H1 (cell line): Measurements from ENCODE around the gene RCSD1. TPM values are rescaled to one million over a fixed set of nuclear protein-coding genes. Genes with fewer than 3 reads are reported as not detected.

Source experiments
- CTCF ChIA-PET: fragments of 300-600 bp; sonication (Branson Sonifier 250); formaldehyde crosslinking; loops from one replicate; lab custom pipeline; 2021; ENCODE audit not compliant: partially characterized antibody; lab: Charles Lee
- POLR2A ChIA-PET: fragments of 300-600 bp; sonication (Branson Sonifier 250); formaldehyde crosslinking; loops from one replicate; lab custom pipeline; 2021; ENCODE audit warnings: inconsistent platforms; ENCODE audit not compliant: partially characterized antibody; lab: Charles Lee
- DNase-seq, 2 experiments: peaks; one replicate each; pipeline versions ENCODE4 v3.0.0 to v3.0.0-alpha.2; 2010 to 2022; ENCODE audit warnings: low spot score in 2 of 2, low read depth in 1 of 2, mixed read lengths in 1 of 2
- FAIRE-seq: peaks from 2 replicates; lab custom pipeline; 2011; peaks lifted over from hg19 to GRCh38; lab: Jason Lieb, UNC
- H2AFZ ChIP-seq: 2 replicates; pipeline ENCODE4 v1.8.1; 2012; ENCODE audit warnings: low read length, inconsistent platforms
- H2AK5ac ChIP-seq: 2 replicates; pipeline ENCODE4 v1.6.1; 2013; ENCODE audit warnings: low read depth, low read length
- H2BK120ac ChIP-seq: replicated peaks from 2 replicates; pipeline ENCODE3; 2013; ENCODE audit warnings: low read depth, low read length, inconsistent platforms
- H2BK12ac ChIP-seq: 2 replicates; pipeline ENCODE4 v1.6.1; 2013; ENCODE audit warnings: low read depth, low read length
- H2BK15ac ChIP-seq: 2 replicates; pipeline ENCODE4 v1.6.1; 2013; ENCODE audit warnings: low read length
- H2BK20ac ChIP-seq: 2 replicates; pipeline ENCODE4 v1.6.1; 2013; ENCODE audit warnings: low read length
- H2BK5ac ChIP-seq: 2 replicates; pipeline ENCODE4 v1.6.1; 2013; ENCODE audit warnings: low read depth, low read length
- H3K14ac ChIP-seq: 2 replicates; pipeline ENCODE4 v1.6.1; 2013; ENCODE audit warnings: inconsistent platforms; ENCODE audit not compliant: insufficient read length
- H3K18ac ChIP-seq: 2 replicates; pipeline ENCODE4 v1.6.1; 2013; ENCODE audit warnings: low read length; ENCODE audit errors: extremely low read depth
- H3K23ac ChIP-seq: 2 replicates; pipeline ENCODE4 v1.6.1; 2013; ENCODE audit warnings: inconsistent platforms; ENCODE audit not compliant: insufficient read length
- H3K23me2 ChIP-seq: 2 replicates; pipeline ENCODE4 v1.6.1; 2013; ENCODE audit warnings: low read depth, low read length
- H3K27ac ChIP-seq: 2 replicates; pipeline ENCODE4 v1.6.1; 2011; ENCODE audit warnings: low read depth, low read length, inconsistent platforms
- H3K27me3 ChIP-seq, 4 experiments: replicated peaks in 1 of 4; 1 replicate in 1 of 4; 2 replicates in 3 of 4; pipeline versions ENCODE4 v1.6.1 to v1.8.1; 2011 to 2013; ENCODE audit warnings: low read length in 3 of 4, mild to moderate bottlenecking in 3 of 4, inconsistent platforms in 2 of 4, mixed read lengths in 2 of 4, moderate library complexity in 1 of 4; ENCODE audit not compliant: control insufficient read depth in 3 of 4, insufficient read depth in 3 of 4; ENCODE audit errors: extremely low read depth in 1 of 4
- H3K36me3 ChIP-seq, 4 experiments: 2 replicates each; pipeline versions ENCODE4 v1.6.1 to v1.8.1; 2011 to 2013; ENCODE audit warnings: mild to moderate bottlenecking in 4 of 4, low read length in 3 of 4, moderate library complexity in 2 of 4, control low read depth in 1 of 4, inconsistent platforms in 1 of 4; ENCODE audit not compliant: insufficient read depth in 4 of 4, control insufficient read depth in 2 of 4
- H3K4ac ChIP-seq: replicated peaks from 2 replicates; pipeline ENCODE3; 2013; ENCODE audit warnings: low read length, low read depth, mixed read lengths, inconsistent platforms; ENCODE audit not compliant: insufficient read length
- H3K4me1 ChIP-seq, 4 experiments: replicated peaks in 1 of 4; 1 replicate in 1 of 4; 2 replicates in 3 of 4; pipeline versions ENCODE4 v1.6.1 to v1.8.1; 2011 to 2013; ENCODE audit warnings: low read length in 3 of 4, inconsistent platforms in 2 of 4, mixed read lengths in 1 of 4; ENCODE audit not compliant: insufficient read depth in 4 of 4, control insufficient read depth in 3 of 4
- H3K4me2 ChIP-seq, 2 experiments: 2 replicates each; pipeline versions ENCODE4 v1.6.1 to v1.8.1; 2011 to 2013; ENCODE audit warnings: low read depth in 2 of 2, low read length in 2 of 2, control low read depth in 1 of 2, inconsistent platforms in 1 of 2, mild to moderate bottlenecking in 1 of 2; ENCODE audit not compliant: insufficient read depth in 1 of 2
- H3K4me3 ChIP-seq, 4 experiments: fragments of 200-600, 300-600 bp in 1 of 4; sonication (generic), shearing (Covaris generic), sonication (Bioruptor Twin) in 1 of 4; 2 replicates each; pipeline versions ENCODE4 v1.5.1 to v1.8.1; 2011 to 2016; ENCODE audit warnings: low read length in 4 of 4, low read depth in 3 of 4, control low read depth in 2 of 4, inconsistent platforms in 2 of 4, mild to moderate bottlenecking in 2 of 4, mixed read lengths in 1 of 4, moderate library complexity in 1 of 4; ENCODE audit not compliant: insufficient read depth in 2 of 4; ENCODE audit errors: extremely low read depth in 1 of 4
- H3K56ac ChIP-seq: replicated peaks from 2 replicates; pipeline ENCODE3; 2013; ENCODE audit warnings: low read depth, mild to moderate bottlenecking, mixed read lengths, low read length, inconsistent platforms; ENCODE audit not compliant: insufficient read length
- H3K79me1 ChIP-seq: 2 replicates; pipeline ENCODE4 v1.6.1; 2013; ENCODE audit warnings: low read depth, low read length, control low read depth
- H3K79me2 ChIP-seq, 2 experiments: 2 replicates each; pipeline versions ENCODE4 v1.6.1 to v1.8.1; 2012 to 2013; ENCODE audit warnings: low read length in 2 of 2, mild to moderate bottlenecking in 2 of 2, inconsistent platforms in 1 of 2; ENCODE audit not compliant: insufficient read depth in 2 of 2, control insufficient read depth in 1 of 2
- H3K9ac ChIP-seq, 4 experiments: replicated peaks in 1 of 4; 1 replicate in 1 of 4; 2 replicates in 3 of 4; pipeline versions ENCODE4 v1.6.1 to v1.8.1; 2011 to 2013; ENCODE audit warnings: low read depth in 3 of 4, low read length in 3 of 4, control low read depth in 2 of 4, mild to moderate bottlenecking in 2 of 4, moderate library complexity in 2 of 4, inconsistent platforms in 1 of 4; ENCODE audit errors: extremely low read depth in 1 of 4
- H3K9me3 ChIP-seq, 2 experiments: 2 replicates each; pipeline versions ENCODE4 v1.6.1 to v1.8.1; 2012 to 2013; ENCODE audit warnings: mild to moderate bottlenecking in 2 of 2, moderate library complexity in 2 of 2, control low read depth in 1 of 2, inconsistent platforms in 1 of 2, low read depth in 1 of 2, low read length in 1 of 2, mixed read lengths in 1 of 2; ENCODE audit not compliant: insufficient read depth in 2 of 2
- H4K20me1 ChIP-seq, 2 experiments: replicated peaks in 1 of 2; 2 replicates each; pipeline versions ENCODE3 to v1.8.1; 2011 to 2013; ENCODE audit warnings: inconsistent platforms in 2 of 2, low read length in 2 of 2, mild to moderate bottlenecking in 1 of 2; ENCODE audit not compliant: insufficient read depth in 2 of 2, control insufficient read depth in 1 of 2
- H4K5ac ChIP-seq: 2 replicates; pipeline ENCODE4 v1.6.1; 2013; ENCODE audit warnings: low read length, low read depth, mixed read lengths, inconsistent platforms; ENCODE audit not compliant: insufficient read length
- H4K8ac ChIP-seq: 2 replicates; pipeline ENCODE4 v1.8.0; 2013; ENCODE audit warnings: mild to moderate bottlenecking, moderate library complexity, low read length, inconsistent platforms; ENCODE audit not compliant: insufficient read depth; ENCODE audit errors: extremely low read depth
- H4K91ac ChIP-seq: replicated peaks from 2 replicates; pipeline ENCODE3; 2013; ENCODE audit warnings: low read length, mixed read lengths, inconsistent platforms; ENCODE audit not compliant: insufficient read length
- CBX5 ChIP-seq: fragments of 300-800, 300-1000 bp; sonication (generic); IDR thresholded peaks from 2 replicates; pipeline ENCODE4 v1.7.1; 2016; ENCODE audit warnings: antibody characterized with exemption, low read length, low read depth
- CEBPB ChIP-seq: IDR thresholded peaks from 2 replicates; pipeline ENCODE4 v1.6.1; 2012; ENCODE audit warnings: low read depth, low read length
- FOSL1 ChIP-seq: IDR thresholded peaks from 2 replicates; pipeline ENCODE4 v1.6.1; 2011; ENCODE audit warnings: mild to moderate bottlenecking, low read depth, low read length, moderate library complexity; ENCODE audit not compliant: insufficient read depth
- GTF2F1 ChIP-seq: IDR thresholded peaks from 2 replicates; pipeline ENCODE4 v1.6.1; 2012; ENCODE audit warnings: low read depth, low read length, improper control_type of control experiment, borderline replicate concordance
- KDM4A ChIP-seq: IDR thresholded peaks from one replicate; pipeline ENCODE4 v1.7.1; 2012; ENCODE audit warnings: low read depth, mild to moderate bottlenecking, moderate library complexity, low read length, inconsistent platforms; ENCODE audit not compliant: severe bottlenecking
- KDM5A ChIP-seq: fragments of 200-600 bp; IDR thresholded peaks from 2 replicates; pipeline ENCODE4 v1.7.1; 2012; ENCODE audit warnings: mild to moderate bottlenecking, low read length, inconsistent platforms, mixed read lengths
- MAX ChIP-seq: IDR thresholded peaks from 2 replicates; pipeline ENCODE4 v1.6.1; 2012; ENCODE audit warnings: inconsistent platforms
- PHF8 ChIP-seq: fragments of 200-600 bp; sonication (generic); conservative IDR thresholded peaks from 2 replicates; pipeline ENCODE4 v1.7.1; 2012; ENCODE audit warnings: low read depth, mild to moderate bottlenecking, inconsistent platforms, low read length, moderate library complexity
- RNF2 ChIP-seq: fragments of 200-900, 300-1000 bp; sonication (generic); IDR thresholded peaks from 2 replicates; pipeline ENCODE4 v1.7.1; 2016; ENCODE audit warnings: borderline replicate concordance, low read depth, mild to moderate bottlenecking, antibody characterized with exemption, low read length; ENCODE audit not compliant: poor library complexity, severe bottlenecking; ENCODE audit errors: missing control alignments
- TCF12 ChIP-seq: IDR thresholded peaks from 2 replicates; pipeline ENCODE4 v1.6.1; 2011; ENCODE audit warnings: low read depth, mild to moderate bottlenecking, low read length
- USF2 ChIP-seq: IDR thresholded peaks from 2 replicates; pipeline ENCODE4 v1.6.1; 2011; ENCODE audit warnings: low read length, improper control_type of control experiment
- YY1 ChIP-seq: IDR thresholded peaks from 2 replicates; pipeline ENCODE4 v1.6.1; 2011; ENCODE audit warnings: low read depth, mild to moderate bottlenecking, low read length
- ZNF274 ChIP-seq: IDR thresholded peaks from 2 replicates; pipeline ENCODE4 v1.7.0; 2012; ENCODE audit warnings: low read length, borderline replicate concordance; ENCODE audit errors: extremely low read depth
- WGBS, 2 experiments: shearing (Covaris generic) in 1 of 2; methylation state at CpG; one replicate each; pipeline versions ENCODE4 v1.1.6 to v1.1.7; 2013 to 2015; ENCODE audit warnings: low lambda C conversion rate in 2 of 2, mixed read lengths in 2 of 2, inconsistent platforms in 1 of 2, low coverage in 1 of 2, missing lambda C conversion rate in 1 of 2; ENCODE audit not compliant: insufficient replicate concordance in 2 of 2, insufficient coverage in 1 of 2, insufficient read length in 1 of 2; ENCODE audit errors: extremely low coverage in 1 of 2, missing lambda C conversion rate in 1 of 2; 5-methylcytosine and 5-hydroxymethylcytosine counted together
- polyA plus RNA-seq, 7 experiments: library from polyadenylated mRNA; depleted of rRNA in 3 of 7; stranded (reverse) in 5 of 7; unstranded in 2 of 7; fragments of >200 nt in 5 of 7; fragments of 200-250 nt in 2 of 7; gene quantifications; 1 replicate in 5 of 7; 2 replicates in 1 of 7; 4 replicates in 1 of 7; pipeline versions ENCODE4 v1.2.1 to v1.2.3, GENCODE V29; 2011 to 2013; ENCODE audit warnings: missing spikeins in 2 of 7, mixed read lengths in 2 of 7
- total RNA-seq: library from RNA; stranded (reverse); fragmentation: NEBNext Ultra II Directional; extraction: Animal tissue kit (Norgen Biotek cat#: 25700); gene quantifications from 2 replicates; pipeline ENCODE4 v1.2.1, GENCODE V29; 2021

Gene RCSD1
- total and polyA plus RNA-seq, 2 of the 8 experiments (the other 6 are each of a cell fraction or from before 2014, with no cell fraction given): 0.47 to 0.69 TPM

GRCh38 chr1:167755654-167756053 is 125.6 kb downstream of the RCSD1 start:
- H3K36me3 ChIP-seq: no peaks in the 10 kb centered on the region
- no peak overlapping the region for H3K4me2 ChIP-seq
- no peak overlapping the region for H3K23ac ChIP-seq
- no peak overlapping the region for H2AFZ ChIP-seq
- no peak overlapping the region for H3K14ac ChIP-seq
- peaks cover 4 to 9% of the 10 kb centered on the region in 2 experiments for H4K20me1 ChIP-seq
- H4K8ac ChIP-seq: no peak overlapping the region
- no peak overlapping the region for H3K27ac ChIP-seq
- TF ChIP-seq FOSL1: no peak
- TF ChIP-seq PHF8: no peak
- no peak for TF ChIP-seq CBX5
- TF ChIP-seq CEBPB: no peak
- no peak for TF ChIP-seq YY1
- no peak for TF ChIP-seq KDM4A
- no peak for TF ChIP-seq USF2
- TF ChIP-seq ZNF274: no peak
- no peak for TF ChIP-seq TCF12
- no peak for TF ChIP-seq MAX
- no peak for TF ChIP-seq RNF2
- no peak for TF ChIP-seq GTF2F1
- no peak for TF ChIP-seq KDM5A
- TF ChIP-seq, all 59 proteins: peak for 0
- H2AK5ac ChIP-seq: no peak overlapping the region
- no peaks in the 10 kb centered on the region for H3K9me3 ChIP-seq
- no peak overlapping the region for H2BK12ac ChIP-seq
- H3K18ac ChIP-seq: no peak overlapping the region
- H3K4me1 ChIP-seq: no peaks in the 10 kb centered on the region; a peak in 3 of 7 replicates
- no peak overlapping the region for H4K91ac ChIP-seq
- no peak overlapping the region for H3K56ac ChIP-seq
- no peaks in the 10 kb centered on the region for H3K23me2 ChIP-seq
- no peak for FAIRE-seq
- peaks cover 12% of the 10 kb centered on the region for H3K79me1 ChIP-seq
- H3K4me3 ChIP-seq: no peak overlapping the region
- H2BK120ac ChIP-seq: no peak overlapping the region
- H3K79me2 ChIP-seq: peaks cover 2 to 65% of the 10 kb centered on the region in 2 experiments; a peak in 3 of 4 replicates
- H4K5ac ChIP-seq: no peak overlapping the region
- no peak overlapping the region for H2BK15ac ChIP-seq
- DNase-seq: no peak
- ChIA-PET POLR2A (no interaction called here), CTCF (interaction anchor here (0.6 kb wide), 3 partner anchors 187 to 552 kb away, joined by 3 read pairs; no protein-coding TSS in a partner anchor)
- 99% methylated on average over 3 of the region's 3 CpGs; no CpG with 5 or more reads in 1 of the 2 experiments for WGBS, 2 experiments
- H3K27me3 ChIP-seq: no peaks in the 10 kb centered on the region
- no peak overlapping the region for H3K9ac ChIP-seq
- H2BK20ac ChIP-seq: no peak overlapping the region
- no peak overlapping the region for H2BK5ac ChIP-seq
- no peak overlapping the region for H3K4ac ChIP-seq
